ENCODE measurements around the gene NDUFV1. TPM values are rescaled to one million over a fixed set of nuclear protein-coding genes. Genes with fewer than 3 reads are reported as not detected.
"Not testable (repeated sequence)": the region's sequence is repeated elsewhere in the genome, so short reads cannot be mapped to it uniquely, and the experiment has no call there.

Gene NDUFV1
- total RNA-seq, 1 donor from 2014 or later: 129 TPM

GRCh38 chr11:67657300-67657699, 50.6 kb downstream of the NDUFV1 start:
- DNase-seq: no peak

- not testable (repeated sequence) for DNase-seq
Measured at GRCh38 chr11:67659651-67660165, 53.0 kb downstream of the NDUFV1 start.

GRCh38 chr11:67660752-67661151, 54.0 kb downstream of the NDUFV1 start:
- DNase-seq: not testable (repeated sequence)

Small RNA genes lying within 50 kb of the gene (small RNA-seq; reads per million reads assigned to genes)
- not detected for gene AP003385.3

Other genes with a start within 250 kb of the NDUFV1 start
- not detected for gene CLCF1, start 233.3 kb upstream of the NDUFV1 start, total RNA-seq
- 14.0 TPM for gene RAD9A, start 214.9 kb upstream of the NDUFV1 start, total RNA-seq
- 53.5 TPM for gene PPP1CA, start 205.1 kb upstream of the NDUFV1 start, total RNA-seq
- 0.16 TPM for gene TBC1D10C, start 202.9 kb upstream of the NDUFV1 start, total RNA-seq
- gene CARNS1, start 191.3 kb upstream of the NDUFV1 start, total RNA-seq: 0.16 TPM
- 13.1 TPM for gene RPS6KB2, start 178.4 kb upstream of the NDUFV1 start, total RNA-seq
- not detected for gene PTPRCAP, start 169.3 kb upstream of the NDUFV1 start, total RNA-seq
- gene CORO1B, start 163.5 kb upstream of the NDUFV1 start, total RNA-seq: 23.4 TPM
- gene GPR152, start 154.2 kb upstream of the NDUFV1 start, total RNA-seq: not detected
- gene CABP4, start 151.6 kb upstream of the NDUFV1 start, total RNA-seq: not detected
- gene TMEM134, start 137.7 kb upstream of the NDUFV1 start, total RNA-seq: 13.1 TPM
- gene AIP, start 123.9 kb upstream of the NDUFV1 start, total RNA-seq: 66.8 TPM
- gene PITPNM1, start 101.6 kb upstream of the NDUFV1 start, total RNA-seq: 34.0 TPM
- 4.7 TPM for gene CDK2AP2, start 98.8 kb upstream of the NDUFV1 start, total RNA-seq
- not detected for gene CABP2, start 83.5 kb upstream of the NDUFV1 start, total RNA-seq
- 200 TPM for gene GSTP1, start 23.1 kb upstream of the NDUFV1 start, total RNA-seq
- 0.62 TPM for gene NUDT8, start 23.0 kb downstream of the NDUFV1 start, total RNA-seq
- gene TBX10, start 32.8 kb downstream of the NDUFV1 start, total RNA-seq: not detected
- gene ACY3, start 43.8 kb downstream of the NDUFV1 start, total RNA-seq: 0.47 TPM
- not detected for gene ALDH3B2, start 67.7 kb downstream of the NDUFV1 start, total RNA-seq